GM12878 (cell line): ENCODE results near the gene PLAC1. TPM values are rescaled to one million over a fixed set of nuclear protein-coding genes. Genes with fewer than 3 reads are reported as not detected.

ENCODE experiments used
- ATAC-seq: fragments of 200-7000 bp; cut with Tn5 transposase; 3 replicates; pipeline ENCODE4 v1.9.1; 2020; ENCODE audit warnings: mild to moderate bottlenecking, moderate library complexity
- BruUV-seq: library from RNA; stranded (reverse); fragments of 400-500 nt; replicated peaks from 2 replicates; lab custom pipeline; 2021; lab: Mats Ljungman, UMichigan
- CTCF ChIA-PET: fragments of 300-600 bp; sonication (Branson Sonifier 250); formaldehyde crosslinking; extraction: SDS; loops from one replicate; lab custom pipeline; 2021; ENCODE audit warnings: inconsistent platforms; lab: Yijun Ruan, JAX
- POLR2A ChIA-PET: fragments of 350-600 bp; formaldehyde crosslinking; extraction: SDS; loops from one replicate; lab custom pipeline; 2021; ENCODE audit warnings: inconsistent platforms; lab: Charles Lee
- RAD21 ChIA-PET: fragments of 300-600 bp; sonication (Branson Sonifier 250); formaldehyde crosslinking; loops from one replicate; lab custom pipeline; 2023; ENCODE audit warnings: antibody characterized with exemption; ENCODE audit not compliant: unreplicated experiment; lab: Charles Lee
- SMC1A ChIA-PET: fragments of 300-600 bp; sonication (Branson Sonifier 250); formaldehyde crosslinking; loops from one replicate; lab custom pipeline; 2023; ENCODE audit not compliant: unreplicated experiment, uncharacterized antibody; lab: Charles Lee
- DNase-seq: peaks from one replicate; pipeline ENCODE4 v3.0.0-alpha.2; 2011; ENCODE audit warnings: low read depth, low spot score
- FAIRE-seq: peaks from 3 replicates; lab custom pipeline; 2011; peaks lifted over from hg19 to GRCh38; lab: Jason Lieb, UNC
- H2AFZ ChIP-seq: 2 replicates; pipeline ENCODE4 v1.6.0; 2011; ENCODE audit warnings: low read depth, low read length, control low read depth; ENCODE audit not compliant: control insufficient read depth
- H3K27ac ChIP-seq: 2 replicates; pipeline ENCODE4 v1.5.1; 2011; ENCODE audit warnings: control low read depth; ENCODE audit not compliant: control insufficient read depth, insufficient read depth
- H3K27me3 ChIP-seq, 2 experiments: replicated peaks in 1 of 2; 2 replicates each; pipeline versions ENCODE4 v1.6.0 to v1.6.1; 2011; ENCODE audit warnings: low read length in 1 of 2; ENCODE audit not compliant: control insufficient read depth in 2 of 2, insufficient read depth in 2 of 2
- H3K36me3 ChIP-seq, 2 experiments: 2 replicates each; pipeline ENCODE4 v1.5.1; 2011; ENCODE audit warnings: low read length in 1 of 2; ENCODE audit not compliant: control insufficient read depth in 2 of 2, insufficient read depth in 2 of 2
- H3K4me1 ChIP-seq: 2 replicates; pipeline ENCODE4 v1.6.1; 2011; ENCODE audit warnings: mild to moderate bottlenecking, low read length, moderate library complexity, mixed read lengths; ENCODE audit not compliant: control insufficient read depth, insufficient read depth
- H3K4me2 ChIP-seq: 2 replicates; pipeline ENCODE4 v1.6.0; 2011; ENCODE audit warnings: control low read depth; ENCODE audit not compliant: control insufficient read depth, insufficient read depth
- H3K4me3 ChIP-seq: fragments of 200-600 bp; sonication (generic); 2 replicates; pipeline ENCODE4 v1.5.1; 2016
- H3K79me2 ChIP-seq: 2 replicates; pipeline ENCODE4 v1.6.0; 2011; ENCODE audit warnings: low read length; ENCODE audit not compliant: control insufficient read depth, insufficient read depth
- H3K9ac ChIP-seq: 2 replicates; pipeline ENCODE4 v1.8.0; 2011; ENCODE audit warnings: low read length, control low read depth, mixed read lengths; ENCODE audit not compliant: control insufficient read depth, insufficient read depth
- H3K9me3 ChIP-seq: replicated peaks from 3 replicates; pipeline ENCODE4 v1.5.1; 2011; ENCODE audit warnings: mild to moderate bottlenecking, low read length; ENCODE audit not compliant: control insufficient read depth, insufficient read depth
- H4K20me1 ChIP-seq: 2 replicates; pipeline ENCODE4 v1.6.0; 2011; ENCODE audit not compliant: control insufficient read depth, insufficient read depth
- BMI1 ChIP-seq: fragments of 450-650 bp; IDR thresholded peaks from 2 replicates; pipeline ENCODE4 v1.6.1; 2016; ENCODE audit warnings: mild to moderate bottlenecking, moderate library complexity, borderline replicate concordance
- ELK1 ChIP-seq: IDR thresholded peaks from 2 replicates; pipeline ENCODE4 v1.6.1; 2012; ENCODE audit warnings: low read depth, low read length, improper control_type of control experiment
- ESRRA ChIP-seq: IDR thresholded peaks from 2 replicates; pipeline ENCODE4 v1.6.1; 2012; ENCODE audit warnings: mild to moderate bottlenecking, low read length, improper control_type of control experiment
- FOS ChIP-seq: IDR thresholded peaks from 3 replicates; pipeline ENCODE4 v1.6.1; 2011; ENCODE audit warnings: borderline replicate concordance; ENCODE audit not compliant: insufficient read length; ENCODE audit errors: extremely low read depth
- GATAD2B ChIP-seq: fragments of 450-650 bp; conservative IDR thresholded peaks from 2 replicates; pipeline ENCODE4 v1.6.1; 2017; ENCODE audit warnings: low read depth, mild to moderate bottlenecking, moderate library complexity
- JUND ChIP-seq: IDR thresholded peaks from 2 replicates; pipeline ENCODE4 v1.6.1; 2012; ENCODE audit warnings: low read depth, mild to moderate bottlenecking, low read length, improper control_type of control experiment, moderate library complexity
- SMAD5 ChIP-seq: IDR thresholded peaks from 2 replicates; pipeline ENCODE4 v1.6.1; 2016; ENCODE audit warnings: antibody characterized with exemption, low read depth
- SUPT20H ChIP-seq: IDR thresholded peaks from 2 replicates; pipeline ENCODE4 v1.6.1; 2011; ENCODE audit warnings: low read depth, mild to moderate bottlenecking, low read length, moderate library complexity, borderline replicate concordance; ENCODE audit not compliant: control insufficient read depth
- ZNF24 ChIP-seq: fragments of 450-650 bp; IDR thresholded peaks from 2 replicates; pipeline ENCODE4 v1.6.1; 2017; ENCODE audit warnings: antibody characterized with exemption, mild to moderate bottlenecking
- WGBS: methylation state at CpG from one replicate; pipeline ENCODE4 v1.1.6; 2016; ENCODE audit warnings: low lambda C conversion rate; ENCODE audit not compliant: insufficient replicate concordance, insufficient coverage; ENCODE audit errors: missing lambda C conversion rate; 5-methylcytosine and 5-hydroxymethylcytosine counted together
- in situ Hi-C: fragments of 300-500 bp; cut with MboI; formaldehyde crosslinking; loops from 9 replicates; pipeline ENCODE4 v1.14.3; 2018; ENCODE audit warnings: mixed read lengths
- intact Hi-C: fragments of 100-400 bp; cut with micrococcal nuclease; formaldehyde crosslinking; loops from one replicate; pipeline ENCODE4 v1.14.2; 2022; ENCODE audit not compliant: unreplicated experiment
- polyA plus RNA-seq, 11 experiments: library from polyadenylated mRNA; depleted of rRNA in 4 of 11; unstranded in 6 of 11; stranded (reverse) in 5 of 11; fragments of >200 nt; fragmentation: Nextera tagmentation in 4 of 11; fragmentation: Illumina TruSeq in 1 of 11; extraction: Ambion mirVana in 4 of 11; extraction: Trizol in 1 of 11; gene quantifications; 1 replicate in 1 of 11; 2 replicates in 10 of 11; pipeline versions ENCODE4 v1.2.1 to v1.2.3, GENCODE V29; 2011 to 2016; ENCODE audit warnings: inconsistent platforms in 2 of 11, missing spikeins in 2 of 11, low read depth in 1 of 11
- total RNA-seq, 4 experiments: library from RNA; depleted of rRNA in 3 of 4; stranded (reverse); fragments of >200 nt in 3 of 4; fragmentation: Illumina TruSeq in 1 of 4; extraction: Trizol in 1 of 4; gene quantifications; 2 replicates each; pipeline versions ENCODE4 v1.2.1 to v1.2.3, GENCODE V29; 2013 to 2021
- TF ChIP-seq, protein P1 (sequence below): fragments of 450-650 bp; IDR thresholded peaks from 2 replicates; pipeline ENCODE4 v1.6.1; 2016; ENCODE audit warnings: mild to moderate bottlenecking
- TF ChIP-seq, protein P2 (sequence below): fragments of 150-350 bp; IDR thresholded peaks from 2 replicates; pipeline ENCODE4 v1.6.1; 2016; ENCODE audit warnings: low read depth, low read length
- TF ChIP-seq, protein P3 (sequence below): IDR thresholded peaks from 2 replicates; pipeline ENCODE4 v1.6.1; 2011; ENCODE audit warnings: low read depth, mild to moderate bottlenecking, low read length, moderate library complexity, borderline replicate concordance; ENCODE audit errors: extremely low read depth

PLAC1 gene
- total and polyA plus RNA-seq, 10 of the 15 experiments (the other 5 are each of a cell fraction or from before 2014, with no cell fraction given), result 0.05 to 0.42 (median 0.17) TPM; not detected in 5

DNA sequence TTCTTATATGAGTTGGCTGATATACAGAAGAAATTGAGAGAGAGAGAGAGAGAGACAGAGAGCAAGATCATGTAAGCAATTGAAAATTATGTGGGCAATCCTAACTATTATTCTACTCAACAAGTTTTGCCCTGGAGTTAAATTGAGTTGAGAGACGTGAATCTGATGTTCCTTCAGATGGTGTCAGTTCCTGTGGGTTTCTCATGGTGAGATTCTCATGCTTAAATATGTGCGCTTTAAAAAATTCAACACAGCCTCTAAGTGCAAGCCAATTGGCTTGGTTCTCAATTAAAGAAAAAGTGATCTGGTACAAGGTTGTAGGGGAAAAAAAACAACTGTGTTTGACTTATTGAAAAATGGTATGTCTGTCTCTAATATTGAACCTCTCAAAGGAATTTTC lies 35.4 kb upstream of the PLAC1 start:
- intact Hi-C loops (no loop called here), in situ Hi-C loops (no loop called here)
- H3K4me2 ChIP-seq, result no peak overlapping the region
- FAIRE-seq (no peak), DNase-seq (no peak), ATAC-seq (no peak)
- no peaks in the 10 kb centered on the region for H3K79me2 ChIP-seq
- WGBS, result 50% methylated on average over 2 of the region's 2 CpGs
- H3K9ac ChIP-seq, result no peak overlapping the region
- H3K9me3 ChIP-seq, result no peaks in the 10 kb centered on the region
- no peak overlapping the region for H3K4me3 ChIP-seq
- BruUV-seq, result no TSS peak
- H3K27me3 ChIP-seq, result no peaks in the 10 kb centered on the region
- no peaks in the 10 kb centered on the region for H3K4me1 ChIP-seq
- no peak for TF ChIP-seq SUPT20H
- no peaks in the 10 kb centered on the region for H3K36me3 ChIP-seq
- H3K27ac ChIP-seq, result no peak overlapping the region
- RAD21 ChIA-PET, result no interaction called here
- no peaks in the 10 kb centered on the region for H4K20me1 ChIP-seq
- POLR2A ChIA-PET, result no interaction called here
- CTCF ChIA-PET, result no interaction called here
- no peak overlapping the region for H2AFZ ChIP-seq
- SMC1A ChIA-PET, result no interaction called here

GRCh38 chrX:134692990-134693389 lies 34.7 kb upstream of the PLAC1 start:
- ChIA-PET RAD21 (no interaction called here), POLR2A (no interaction called here), SMC1A (no interaction called here), CTCF (no interaction called here)
- no peaks in the 10 kb centered on the region for H3K79me2 ChIP-seq
- intact Hi-C loops, result no loop called here
- no peaks in the 10 kb centered on the region for H4K20me1 ChIP-seq
- no peaks in the 10 kb centered on the region for H3K9me3 ChIP-seq
- TF ChIP-seq, protein P1, sequence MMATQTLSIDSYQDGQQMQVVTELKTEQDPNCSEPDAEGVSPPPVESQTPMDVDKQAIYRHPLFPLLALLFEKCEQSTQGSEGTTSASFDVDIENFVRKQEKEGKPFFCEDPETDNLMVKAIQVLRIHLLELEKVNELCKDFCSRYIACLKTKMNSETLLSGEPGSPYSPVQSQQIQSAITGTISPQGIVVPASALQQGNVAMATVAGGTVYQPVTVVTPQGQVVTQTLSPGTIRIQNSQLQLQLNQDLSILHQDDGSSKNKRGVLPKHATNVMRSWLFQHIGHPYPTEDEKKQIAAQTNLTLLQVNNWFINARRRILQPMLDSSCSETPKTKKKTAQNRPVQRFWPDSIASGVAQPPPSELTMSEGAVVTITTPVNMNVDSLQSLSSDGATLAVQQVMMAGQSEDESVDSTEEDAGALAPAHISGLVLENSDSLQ, result no peak
- TF ChIP-seq GATAD2B (no peak), ESRRA (no peak), JUND (no peak), SMAD5 (no peak), FOS (no peak), BMI1 (no peak), ELK1 (no peak), ZNF24 (no peak)
- TF ChIP-seq, protein P2, sequence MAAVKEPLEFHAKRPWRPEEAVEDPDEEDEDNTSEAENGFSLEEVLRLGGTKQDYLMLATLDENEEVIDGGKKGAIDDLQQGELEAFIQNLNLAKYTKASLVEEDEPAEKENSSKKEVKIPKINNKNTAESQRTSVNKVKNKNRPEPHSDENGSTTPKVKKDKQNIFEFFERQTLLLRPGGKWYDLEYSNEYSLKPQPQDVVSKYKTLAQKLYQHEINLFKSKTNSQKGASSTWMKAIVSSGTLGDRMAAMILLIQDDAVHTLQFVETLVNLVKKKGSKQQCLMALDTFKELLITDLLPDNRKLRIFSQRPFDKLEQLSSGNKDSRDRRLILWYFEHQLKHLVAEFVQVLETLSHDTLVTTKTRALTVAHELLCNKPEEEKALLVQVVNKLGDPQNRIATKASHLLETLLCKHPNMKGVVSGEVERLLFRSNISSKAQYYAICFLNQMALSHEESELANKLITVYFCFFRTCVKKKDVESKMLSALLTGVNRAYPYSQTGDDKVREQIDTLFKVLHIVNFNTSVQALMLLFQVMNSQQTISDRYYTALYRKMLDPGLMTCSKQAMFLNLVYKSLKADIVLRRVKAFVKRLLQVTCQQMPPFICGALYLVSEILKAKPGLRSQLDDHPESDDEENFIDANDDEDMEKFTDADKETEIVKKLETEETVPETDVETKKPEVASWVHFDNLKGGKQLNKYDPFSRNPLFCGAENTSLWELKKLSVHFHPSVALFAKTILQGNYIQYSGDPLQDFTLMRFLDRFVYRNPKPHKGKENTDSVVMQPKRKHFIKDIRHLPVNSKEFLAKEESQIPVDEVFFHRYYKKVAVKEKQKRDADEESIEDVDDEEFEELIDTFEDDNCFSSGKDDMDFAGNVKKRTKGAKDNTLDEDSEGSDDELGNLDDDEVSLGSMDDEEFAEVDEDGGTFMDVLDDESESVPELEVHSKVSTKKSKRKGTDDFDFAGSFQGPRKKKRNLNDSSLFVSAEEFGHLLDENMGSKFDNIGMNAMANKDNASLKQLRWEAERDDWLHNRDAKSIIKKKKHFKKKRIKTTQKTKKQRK, result no peak
- TF ChIP-seq, protein P3, sequence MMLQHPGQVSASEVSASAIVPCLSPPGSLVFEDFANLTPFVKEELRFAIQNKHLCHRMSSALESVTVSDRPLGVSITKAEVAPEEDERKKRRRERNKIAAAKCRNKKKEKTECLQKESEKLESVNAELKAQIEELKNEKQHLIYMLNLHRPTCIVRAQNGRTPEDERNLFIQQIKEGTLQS, result no peak
- no peak overlapping the region for H2AFZ ChIP-seq
- in situ Hi-C loops, result no loop called here
- H3K27me3 ChIP-seq, result no peaks in the 10 kb centered on the region
- no TSS peak for BruUV-seq
- no peak overlapping the region for H3K9ac ChIP-seq
- 4% methylated on average over 1 of the region's 1 CpG for WGBS
- no peak overlapping the region for H3K27ac ChIP-seq
- no peak overlapping the region for H3K4me2 ChIP-seq
- ATAC-seq (no peak), FAIRE-seq (no peak), DNase-seq (no peak)
- H3K4me3 ChIP-seq, result no peak overlapping the region
- no peaks in the 10 kb centered on the region for H3K4me1 ChIP-seq
- H3K36me3 ChIP-seq, result no peaks in the 10 kb centered on the region
